GM23338 (cell line): ENCODE measurements around the gene RHOB.

Source experiments
- EZH2 ChIP-seq: fragments of 200-600 bp; sonication (generic); IDR thresholded peaks from one replicate; pipeline ENCODE4 v1.8.0; 2017; ENCODE audit warnings: antibody characterized with exemption, mild to moderate bottlenecking, low read depth; ENCODE audit not compliant: unreplicated experiment
- JUNB ChIP-seq: IDR thresholded peaks from one replicate; pipeline ENCODE4 v1.6.1; 2016; ENCODE audit warnings: antibody characterized with exemption; ENCODE audit not compliant: unreplicated experiment
- REST ChIP-seq: IDR thresholded peaks from one replicate; pipeline ENCODE4 v1.6.1; 2018; ENCODE audit warnings: antibody characterized with exemption; ENCODE audit not compliant: unreplicated experiment

- TF ChIP-seq JUNB (no peak), EZH2 (no peak), REST (no peak)
Observed at GRCh38 chr2:20471148-20471547, 24.3 kb downstream of the RHOB start.
